VCaP (cell line): ENCODE data around the gene RABL6.
A peak's percentile ranks its signal among the peaks of the same experiment; 100 is the strongest.

ENCODE experiments used
- H3K27ac ChIP-seq: fragments of 450-650 bp; 2 replicates; pipeline ENCODE4 v1.5.1; 2017
- CTCF ChIP-seq: fragments of 450-650 bp; conservative IDR thresholded peaks from 2 replicates; pipeline ENCODE4 v1.5.1; 2017; ENCODE audit warnings: mild to moderate bottlenecking, moderate library complexity

Gene RABL6

GRCh38 chr9:136803551-136804508 is 3.9 kb upstream of the RABL6 start:
- H3K27ac ChIP-seq = peak overlapping the region; percentile 99
- no peak for TF ChIP-seq CTCF

- peak overlapping the region; percentile 99 for H3K27ac ChIP-seq
These were observed 3.1 kb upstream of the RABL6 start for GRCh38 chr9:136804509-136805206.

GRCh38 chr9:136805207-136805740 is 2.5 kb upstream of the RABL6 start:
- peak overlapping the region; percentile 99 for H3K27ac ChIP-seq
- no peak for TF ChIP-seq CTCF

More at GRCh38 chr9:136804509-136805206, 3.1 kb upstream of the RABL6 start:
- no peak for TF ChIP-seq CTCF

GRCh38 chr9:136806067-136806466 is 1.7 kb upstream of the RABL6 start:
- peak overlapping the region; percentile 99 for H3K27ac ChIP-seq
- no peak for TF ChIP-seq CTCF

GRCh38 chr9:136806631-136807201 is 1.0 kb upstream of the RABL6 start:
- TF ChIP-seq CTCF = no peak
- H3K27ac ChIP-seq = peak overlapping the region; percentile 99

- H3K27ac ChIP-seq = peak overlapping the region; percentile 99
- no peak; the same call in 1 of the 2 replicates for TF ChIP-seq CTCF
These were observed 492 bp downstream of the RABL6 start for GRCh38 chr9:136808075-136808805.
